HCT116 (cell line): ENCODE results near the gene FKBP2. TPM values are rescaled to one million over a fixed set of nuclear protein-coding genes. Genes with fewer than 3 reads are reported as not detected.
A peak's percentile ranks its signal among the peaks of the same experiment; 100 is the strongest.

Experiments used
- ATAC-seq: fragments of 200-7000 bp; cut with Tn5 transposase; 2 replicates; pipeline ENCODE4 v1.9.1; 2020; ENCODE audit warnings: mild to moderate bottlenecking, moderate library complexity
- BruUV-seq: library from RNA; stranded (reverse); fragments of 400-500 nt; replicated peaks from 2 replicates; lab custom pipeline; 2021; lab: Mats Ljungman, UMichigan
- CTCF ChIA-PET: fragments of 300-600 bp; sonication (Branson Sonifier 250); formaldehyde crosslinking; loops from one replicate; lab custom pipeline; 2021; ENCODE audit warnings: antibody characterized with exemption; lab: Charles Lee
- POLR2A ChIA-PET: fragments of 300-600, 350-600 bp; sonication (Branson Sonifier 250); formaldehyde crosslinking; loops from one replicate; lab custom pipeline; 2021; ENCODE audit warnings: antibody characterized with exemption; lab: Charles Lee
- RAD21 ChIA-PET, 2 experiments: fragments of 300-600 bp; sonication (Branson Sonifier 250); formaldehyde crosslinking; loops; one replicate each; lab custom pipeline; 2023; ENCODE audit warnings: low total read pairs in 2 of 2; ENCODE audit not compliant: uncharacterized antibody in 2 of 2, unreplicated experiment in 2 of 2, low non-redundant PET in 1 of 2; lab: Charles Lee
- DNase-seq: peaks from one replicate; pipeline ENCODE4 v3.0.0-alpha.2; 2010; ENCODE audit warnings: low read depth, low spot score
- H2AFZ ChIP-seq: fragments of 200-600 bp; shearing (Covaris generic), sonication (generic); 2 replicates; pipeline ENCODE4 v1.6.1; 2017; ENCODE audit warnings: low read depth, mixed run types, mixed read lengths, antibody characterized with exemption, low read length; ENCODE audit not compliant: poor library complexity, severe bottlenecking
- H3K27ac ChIP-seq: 2 replicates; pipeline ENCODE4 v1.5.1; 2012; ENCODE audit warnings: low read depth, low read length
- H3K27me3 ChIP-seq: fragments of 200-600 bp; sonication (generic); 2 replicates; pipeline ENCODE4 v1.6.1; 2016; ENCODE audit warnings: mixed run types, low read length, mixed read lengths; ENCODE audit not compliant: insufficient read depth
- H3K36me3 ChIP-seq, 2 experiments: fragments of 200-500 bp in 1 of 2; fragments of 200-600 bp in 1 of 2; sonication (Bioruptor generic) in 1 of 2; sonication (generic) in 1 of 2; 2 replicates each; pipeline versions ENCODE4 v1.5.1 to v1.6.1; 2014 to 2016; ENCODE audit warnings: low read length in 2 of 2, inconsistent platforms in 1 of 2, mixed read lengths in 1 of 2, mixed run types in 1 of 2; ENCODE audit not compliant: insufficient read depth in 2 of 2, control insufficient read depth in 1 of 2
- H3K4me1 ChIP-seq, 2 experiments: fragments of 200-600 bp in 1 of 2; sonication (generic) in 1 of 2; 2 replicates each; pipeline versions ENCODE4 v1.5.1 to v1.6.1; 2012 to 2017; ENCODE audit warnings: low read length in 2 of 2, inconsistent platforms in 1 of 2, mild to moderate bottlenecking in 1 of 2, mixed read lengths in 1 of 2, mixed run types in 1 of 2, moderate library complexity in 1 of 2; ENCODE audit not compliant: insufficient read depth in 2 of 2, control insufficient read depth in 1 of 2
- H3K4me2 ChIP-seq: fragments of 200-600 bp; sonication (generic); 2 replicates; pipeline ENCODE4 v1.6.1; 2017; ENCODE audit warnings: mixed run types, low read length, mixed read lengths
- H3K4me3 ChIP-seq, 2 experiments: fragments of 200-600 bp in 1 of 2; sonication (generic) in 1 of 2; replicated peaks in 1 of 2; 2 replicates each; pipeline ENCODE4 v1.5.1; 2011 to 2016; ENCODE audit warnings: low read length in 2 of 2, control low read depth in 1 of 2, low read depth in 1 of 2, mild to moderate bottlenecking in 1 of 2, mixed read lengths in 1 of 2, mixed run types in 1 of 2
- H3K79me2 ChIP-seq: fragments of 200-600 bp; sonication (generic); 2 replicates; pipeline ENCODE4 v1.6.1; 2017; ENCODE audit warnings: mild to moderate bottlenecking, mixed run types, low read length, moderate library complexity, mixed read lengths; ENCODE audit not compliant: insufficient read depth
- H3K9ac ChIP-seq: fragments of 200-600 bp; sonication (generic); 2 replicates; pipeline ENCODE4 v1.6.1; 2016; ENCODE audit warnings: low read length, mixed read lengths
- H3K9me2 ChIP-seq: fragments of 200-600 bp; sonication (generic), shearing (Covaris generic); 2 replicates; pipeline ENCODE4 v1.6.1; 2017; ENCODE audit warnings: mixed run types, mild to moderate bottlenecking, moderate library complexity; ENCODE audit not compliant: insufficient read depth
- H3K9me3 ChIP-seq, 2 experiments: fragments of 200-500 bp in 1 of 2; fragments of 200-600 bp in 1 of 2; sonication (Bioruptor generic) in 1 of 2; sonication (generic) in 1 of 2; 2 replicates each; pipeline ENCODE4 v1.6.1; 2014 to 2017; ENCODE audit warnings: low read length in 2 of 2, mixed read lengths in 2 of 2, inconsistent platforms in 1 of 2, low read depth in 1 of 2, mild to moderate bottlenecking in 1 of 2, mixed run types in 1 of 2, moderate library complexity in 1 of 2; ENCODE audit not compliant: control insufficient read depth in 1 of 2, insufficient read depth in 1 of 2
- H4K20me1 ChIP-seq: fragments of 200-600 bp; sonication (generic), shearing (Covaris generic); 2 replicates; pipeline ENCODE4 v1.6.1; 2017; ENCODE audit warnings: mixed run types, mild to moderate bottlenecking, moderate library complexity; ENCODE audit not compliant: insufficient read depth
- ATF3 ChIP-seq: IDR thresholded peaks from 2 replicates; pipeline ENCODE4 v1.6.1; 2012
- CBX3 ChIP-seq: IDR thresholded peaks from 2 replicates; pipeline ENCODE4 v1.6.1; 2012; ENCODE audit warnings: low read depth
- CTCF ChIP-seq, 3 experiments: fragments of 200-600 bp in 1 of 3; sonication (generic) in 1 of 3; IDR thresholded peaks in 2 of 3; conservative IDR thresholded peaks in 1 of 3; 2 replicates each; pipeline ENCODE4 v1.5.1; 2012 to 2017; ENCODE audit warnings: low read depth in 2 of 3, low read length in 2 of 3, antibody characterized with exemption in 1 of 3, borderline replicate concordance in 1 of 3, control low read depth in 1 of 3, mild to moderate bottlenecking in 1 of 3, mixed read lengths in 1 of 3, mixed run types in 1 of 3, moderate library complexity in 1 of 3; ENCODE audit not compliant: insufficient read depth in 1 of 3
- EGR1 ChIP-seq: IDR thresholded peaks from 2 replicates; pipeline ENCODE4 v1.6.1; 2012; ENCODE audit warnings: low read depth
- ELF1 ChIP-seq: IDR thresholded peaks from 2 replicates; pipeline ENCODE4 v1.6.1; 2012; ENCODE audit warnings: low read depth, borderline replicate concordance
- EZH2 ChIP-seq: fragments of 200-600 bp; sonication (generic); IDR thresholded peaks from 2 replicates; pipeline ENCODE4 v1.6.1; 2017; ENCODE audit warnings: antibody characterized with exemption, mixed run types
- EZH2phosphoT487 ChIP-seq: fragments of 200-600 bp; IDR thresholded peaks from 2 replicates; pipeline ENCODE4 v1.6.1; 2018; ENCODE audit warnings: antibody characterized with exemption, borderline replicate concordance
- MAX ChIP-seq: IDR thresholded peaks from 2 replicates; pipeline ENCODE4 v1.6.1; 2012
- POLR2A ChIP-seq: IDR thresholded peaks from 2 replicates; pipeline ENCODE4 v1.7.0; 2011; ENCODE audit warnings: borderline replicate concordance; ENCODE audit not compliant: insufficient read depth, insufficient read length; ENCODE audit errors: extremely low read depth
- POLR2AphosphoS5 ChIP-seq: IDR thresholded peaks from 2 replicates; pipeline ENCODE4 v1.6.1; 2011; ENCODE audit warnings: mild to moderate bottlenecking, low read depth, low read length, moderate library complexity
- RAD21 ChIP-seq: IDR thresholded peaks from 2 replicates; pipeline ENCODE4 v1.6.1; 2012; ENCODE audit warnings: low read depth, mild to moderate bottlenecking
- REST ChIP-seq: IDR thresholded peaks from 2 replicates; pipeline ENCODE4 v1.6.1; 2012; ENCODE audit warnings: low read depth
- SIN3A ChIP-seq: IDR thresholded peaks from 2 replicates; pipeline ENCODE4 v1.6.1; 2012; ENCODE audit warnings: low read depth
- SRF ChIP-seq: IDR thresholded peaks from 2 replicates; pipeline ENCODE4 v1.6.1; 2012; ENCODE audit warnings: low read depth
- TCF7L2 ChIP-seq: IDR thresholded peaks from 2 replicates; pipeline ENCODE4 v1.7.0; 2011; ENCODE audit warnings: borderline replicate concordance, inconsistent platforms; ENCODE audit not compliant: insufficient read depth, insufficient read length; ENCODE audit errors: extremely low read depth
- ZFX ChIP-seq: fragments of 450-650 bp; IDR thresholded peaks from 2 replicates; pipeline ENCODE4 v1.6.1; 2017
- intact Hi-C: fragments of 100-400 bp; cut with micrococcal nuclease; formaldehyde crosslinking; loops from 2 replicates; pipeline ENCODE4 v1.10.0; 2022
- total RNA-seq: library from RNA; stranded (reverse); gene quantifications from one replicate; pipeline ENCODE4 v1.2.1, GENCODE V29; 2021; ENCODE audit not compliant: unreplicated experiment

The FKBP2 gene
- total RNA-seq, 1 experiment from 2014 or later, result 69.2 TPM

- TF ChIP-seq CTCF (IDR thresholded peaks at IDR 0.05 in 2 of 3, conservative IDR thresholded peaks at IDR 0.05 in 1 of 3; ENCODE audit: borderline replicate concordance in 1 of 3, insufficient read depth in 1 of 3, low read depth in 2 of 3, low read length in 2 of 3), result no peak
- no peak for TF ChIP-seq RAD21
Measured at GRCh38 chr11:64239662-64240434, 1.0 kb upstream of the FKBP2 start (continued).

GRCh38 chr11:64241241-64241490, 271 bp downstream of the FKBP2 start:
- Histone ChIP-seq H2AFZ (no peak overlapping the region), H3K4me1 (peaks cover 32 to 61% of the 10 kb centered on the region in 2 experiments), H3K9me3 (no peaks in the 10 kb centered on the region)
- no TSS peak for BruUV-seq
- TF ChIP-seq ZFX, result no peak
- TF ChIP-seq EGR1, result no peak
- no peak for TF ChIP-seq EZH2phosphoT487
- TF ChIP-seq EZH2, result no peak
- no peak for TF ChIP-seq TCF7L2
- no peak for TF ChIP-seq ATF3
- no peak for TF ChIP-seq CBX3
- no peak for TF ChIP-seq SIN3A
- TF ChIP-seq ELF1, result no peak
- TF ChIP-seq POLR2A, result no peak
- no peak for TF ChIP-seq SRF
- no peak for TF ChIP-seq REST
- TF ChIP-seq MAX, result no peak
- TF ChIP-seq POLR2AphosphoS5, result no peak
- TF ChIP-seq, all 23 proteins: peak for 0
- ChIA-PET CTCF (interaction anchor here (0.8 to 2.2 kb wide), 8 partner anchors 9 to 115 kb away, joined by 3 to 10 read pairs (median 5); partner anchors contain the start of genes PRDX5 and TRMT112), RAD21 (interaction anchor here in 1 of 2 experiments (0.6 kb wide), 1 partner anchor 1758 kb away, joined by 5 read pairs; no protein-coding TSS in a partner anchor), POLR2A (interaction anchor here (0.7 to 1.4 kb wide), 11 partner anchors 9 to 114 kb away, joined by 4 to 11 read pairs (median 5); partner anchors contain the start of genes NUDT22, PRDX5, TRMT112 and TRPT1)
- no peaks in the 10 kb centered on the region for H3K9me2 ChIP-seq
- H4K20me1 ChIP-seq, result no peaks in the 10 kb centered on the region
- peak overlapping the region; percentile 96 for H3K27ac ChIP-seq
- H3K27me3 ChIP-seq, result no peaks in the 10 kb centered on the region
- H3K4me3 ChIP-seq, result peak overlapping the region; percentile 70 to 91
- H3K9ac ChIP-seq, result peak overlapping the region; percentile 99
- ATAC-seq (peak; percentile 78), DNase-seq (peak; percentile 98)
- intact Hi-C loops, result loop anchor here (2.0 kb wide), 1 partner anchor 64 kb away; the partner anchor contains the start of gene ESRRA
- peaks cover 0 to 20% of the 10 kb centered on the region in 2 experiments; a peak in 1 of 4 replicates for H3K36me3 ChIP-seq
- H3K4me2 ChIP-seq, result peak overlapping the region; percentile 84
- H3K79me2 ChIP-seq, result peaks cover 46% of the 10 kb centered on the region
